Esophagus squamous epithelium (tissue), 4 donors: ENCODE data around the gene RPS29.

Source experiments
- POLR2A ChIP-seq, 4 donors: fragments of 450-650 bp; IDR thresholded peaks; one replicate each; pipeline ENCODE4 v1.6.1; 2017; ENCODE audit warnings: antibody characterized with exemption in 4 of 4, mild to moderate bottlenecking in 4 of 4, moderate library complexity in 3 of 4
- TF ChIP-seq, protein P1 (sequence below), 6 experiments: fragments of 450-650 bp in 4 of 6; fragments of 200-600 bp in 2 of 6; sonication (generic) in 2 of 6; IDR thresholded peaks; one replicate each; pipeline ENCODE4 v1.5.1; 2016 to 2019; ENCODE audit warnings: antibody characterized with exemption in 6 of 6, mild to moderate bottlenecking in 4 of 6, moderate library complexity in 4 of 6

DNA sequence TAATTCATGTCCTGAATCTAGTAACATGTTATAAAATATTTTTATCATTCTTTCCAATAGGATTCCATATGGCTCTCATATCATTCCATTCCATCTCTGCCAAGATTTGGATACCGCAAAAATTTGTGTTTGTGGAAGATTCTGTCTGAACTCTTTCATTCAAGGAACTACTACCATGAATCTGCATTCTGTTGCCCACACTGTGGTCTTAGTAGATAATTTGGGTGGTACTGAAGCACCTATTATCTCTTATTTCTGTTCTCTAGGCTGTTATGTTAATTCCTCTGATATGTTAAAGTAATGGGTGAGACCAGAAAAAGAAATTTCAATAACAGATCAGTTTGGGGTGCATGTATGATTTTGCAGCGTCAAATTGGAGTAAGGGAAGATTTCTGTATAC, 28.0 kb upstream of the RPS29 start:
- TF ChIP-seq, protein P1, sequence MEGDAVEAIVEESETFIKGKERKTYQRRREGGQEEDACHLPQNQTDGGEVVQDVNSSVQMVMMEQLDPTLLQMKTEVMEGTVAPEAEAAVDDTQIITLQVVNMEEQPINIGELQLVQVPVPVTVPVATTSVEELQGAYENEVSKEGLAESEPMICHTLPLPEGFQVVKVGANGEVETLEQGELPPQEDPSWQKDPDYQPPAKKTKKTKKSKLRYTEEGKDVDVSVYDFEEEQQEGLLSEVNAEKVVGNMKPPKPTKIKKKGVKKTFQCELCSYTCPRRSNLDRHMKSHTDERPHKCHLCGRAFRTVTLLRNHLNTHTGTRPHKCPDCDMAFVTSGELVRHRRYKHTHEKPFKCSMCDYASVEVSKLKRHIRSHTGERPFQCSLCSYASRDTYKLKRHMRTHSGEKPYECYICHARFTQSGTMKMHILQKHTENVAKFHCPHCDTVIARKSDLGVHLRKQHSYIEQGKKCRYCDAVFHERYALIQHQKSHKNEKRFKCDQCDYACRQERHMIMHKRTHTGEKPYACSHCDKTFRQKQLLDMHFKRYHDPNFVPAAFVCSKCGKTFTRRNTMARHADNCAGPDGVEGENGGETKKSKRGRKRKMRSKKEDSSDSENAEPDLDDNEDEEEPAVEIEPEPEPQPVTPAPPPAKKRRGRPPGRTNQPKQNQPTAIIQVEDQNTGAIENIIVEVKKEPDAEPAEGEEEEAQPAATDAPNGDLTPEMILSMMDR (IDR thresholded peaks at IDR 0.05), result no peak
- no peak for TF ChIP-seq POLR2A (IDR thresholded peaks at IDR 0.05)
